ENCODE results near the gene CEP85. TPM values are rescaled to one million over a fixed set of nuclear protein-coding genes. Genes with fewer than 3 reads are reported as not detected.

Gene CEP85
- total RNA-seq, 1 donor, result 12.9 TPM

- peaks cover 60% of the 10 kb centered on the region for H3K4me1 ChIP-seq (ENCODE audit: insufficient read depth, low read length)
- no peaks in the 10 kb centered on the region for H3K27me3 ChIP-seq (ENCODE audit: insufficient read depth, low read length)
- no peaks in the 10 kb centered on the region for H3K9me3 ChIP-seq (ENCODE audit: low read depth, low read length)
- no peak overlapping the region for H3K4me3 ChIP-seq (ENCODE audit: low read length)
Measured at GRCh38 chr1:26321315-26322041, 87.5 kb downstream of the CEP85 start.

DNA sequence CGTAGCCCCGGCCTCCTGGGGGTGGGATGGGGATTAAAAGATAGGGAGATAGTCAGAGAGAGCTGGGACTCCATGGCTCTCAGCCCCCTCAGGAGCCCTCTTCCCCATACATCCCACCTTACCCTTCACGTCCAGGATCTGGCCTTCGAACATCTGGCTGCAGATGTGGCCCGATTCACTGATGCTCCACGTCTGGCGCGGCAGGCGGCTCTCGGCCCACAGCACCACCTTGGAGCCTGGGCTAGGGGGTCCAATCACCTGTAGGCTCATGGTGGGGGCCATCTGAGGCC is 88.0 kb downstream of the CEP85 start:
- Histone ChIP-seq H3K4me1 (ENCODE audit: insufficient read depth, low read length) (peaks cover 55% of the 10 kb centered on the region), H3K4me3 (ENCODE audit: low read length) (no peak overlapping the region)

GRCh38 chr1:26323382-26323781 is 89.4 kb downstream of the CEP85 start:
- H3K4me3 ChIP-seq (ENCODE audit: low read length), result no peak overlapping the region
- no peaks in the 10 kb centered on the region for H3K27me3 ChIP-seq (ENCODE audit: insufficient read depth, low read length)
- H3K9me3 ChIP-seq (ENCODE audit: low read depth, low read length), result no peaks in the 10 kb centered on the region
- H3K4me1 ChIP-seq (ENCODE audit: insufficient read depth, low read length), result peaks cover 41% of the 10 kb centered on the region

More for the DNA sequence above, 88.0 kb downstream of the CEP85 start:
- no peaks in the 10 kb centered on the region for H3K9me3 ChIP-seq (ENCODE audit: low read depth, low read length)
- H3K27me3 ChIP-seq (ENCODE audit: insufficient read depth, low read length), result no peaks in the 10 kb centered on the region

- Histone ChIP-seq H3K27me3 (ENCODE audit: insufficient read depth, low read length) (no peaks in the 10 kb centered on the region), H3K9me3 (ENCODE audit: low read depth, low read length) (no peaks in the 10 kb centered on the region), H3K4me3 (ENCODE audit: low read length) (no peak overlapping the region), H3K4me1 (ENCODE audit: insufficient read depth, low read length) (peaks cover 29% of the 10 kb centered on the region)
Measured at GRCh38 chr1:26324550-26324949, 90.5 kb downstream of the CEP85 start.

DNA sequence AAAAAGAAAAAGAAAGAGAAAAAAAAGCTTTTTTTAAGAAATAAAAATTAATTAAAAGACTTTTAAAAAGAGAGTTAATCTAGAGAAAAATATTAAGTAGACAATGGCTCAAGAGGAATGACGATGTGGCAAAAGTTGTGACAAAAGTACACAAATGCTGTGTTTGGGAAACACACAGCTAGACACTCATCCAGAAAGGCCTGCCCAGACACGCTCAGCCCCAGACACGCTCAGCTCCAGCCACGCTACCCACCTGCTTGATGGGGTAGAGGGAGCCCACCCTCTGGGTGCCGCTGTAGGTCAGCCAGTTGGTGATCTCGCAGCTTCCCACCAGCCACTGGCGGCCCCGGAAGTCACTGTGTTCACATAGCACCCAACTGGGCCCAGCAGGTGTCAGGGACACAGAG is 94.0 kb downstream of the CEP85 start:
- Histone ChIP-seq H3K4me1 (ENCODE audit: insufficient read depth, low read length) (no peaks in the 10 kb centered on the region), H3K4me3 (ENCODE audit: low read length) (no peak overlapping the region), H3K27me3 (ENCODE audit: insufficient read depth, low read length) (no peaks in the 10 kb centered on the region), H3K9me3 (ENCODE audit: low read depth, low read length) (no peaks in the 10 kb centered on the region)

Other genes starting within 250 kb of the CEP85 start
- gene PAFAH2, start 236.1 kb upstream of the CEP85 start, total RNA-seq, result 5.8 TPM
- under 0.01 TPM for gene EXTL1, start 212.4 kb upstream of the CEP85 start, total RNA-seq
- gene SLC30A2, start 188.1 kb upstream of the CEP85 start, total RNA-seq, result not detected
- not detected for gene TRIM63, start 166.6 kb upstream of the CEP85 start, total RNA-seq
- 19.3 TPM for gene PDIK1L, start 122.4 kb upstream of the CEP85 start, total RNA-seq
- gene FAM110D, start 75.1 kb upstream of the CEP85 start, total RNA-seq, result not detected
- gene C1orf232, start 65.2 kb upstream of the CEP85 start, total RNA-seq, result not detected
- 5.4 TPM for gene ZNF593, start 64.3 kb upstream of the CEP85 start, total RNA-seq
- not detected for gene ZNF593OS, start 62.4 kb upstream of the CEP85 start, total RNA-seq
- 0.42 TPM for gene CNKSR1, start 56.7 kb upstream of the CEP85 start, total RNA-seq
- gene CATSPER4, start 43.6 kb upstream of the CEP85 start, total RNA-seq, result not detected
- 59.2 TPM for gene SH3BGRL3, start 45.9 kb downstream of the CEP85 start, total RNA-seq
- gene UBXN11, start 72.4 kb downstream of the CEP85 start, total RNA-seq, result 24.5 TPM
- gene CD52, start 83.8 kb downstream of the CEP85 start, total RNA-seq, result 428 TPM
- 0.10 TPM for gene CRYBG2, start 119.9 kb downstream of the CEP85 start, total RNA-seq
- gene ZNF683, start 138.6 kb downstream of the CEP85 start, total RNA-seq, result 1.8 TPM
- not detected for gene LIN28A, start 176.6 kb downstream of the CEP85 start, total RNA-seq
- 17.2 TPM for gene DHDDS, start 198.1 kb downstream of the CEP85 start, total RNA-seq
- gene HMGN2, start 238.2 kb downstream of the CEP85 start, total RNA-seq, result 249 TPM

Data from mononuclear cell (primary cell).